ENCODE data around the gene ERCC2.
A peak's percentile ranks its signal among the peaks of the same experiment; 100 is the strongest.

The ERCC2 gene

GRCh38 chr19:45404557-45405434 lies 34.4 kb upstream of the ERCC2 start, which contains the start of gene PPP1R13L:
Gene PPP1R13L (minus strand): TSS chr19:45405069. CDS start chr19:45398318, 6,751 bp downstream.
- TF ChIP-seq CTCF (conservative IDR thresholded peaks at IDR 0.05; ENCODE audit: low read depth, low read length), result no peak
- DNase-seq (ENCODE audit: low read depth), result peak; percentile 85
- peak within 1 kb of the TSS; percentile 94 for H3K4me3 ChIP-seq (ENCODE audit: low read depth, low read length)

GRCh38 chr19:45403781-45404556 lies 33.6 kb upstream of the ERCC2 start:
- H3K4me3 ChIP-seq (ENCODE audit: low read depth, low read length), result peak overlapping the region; percentile 94
- DNase-seq (ENCODE audit: low read depth), result peak; percentile 54
- peak; percentile 74 for TF ChIP-seq CTCF (conservative IDR thresholded peaks at IDR 0.05; ENCODE audit: low read depth, low read length)

GRCh38 chr19:45403272-45403671 lies 32.9 kb upstream of the ERCC2 start:
- DNase-seq (ENCODE audit: low read depth), result no peak
- H3K4me3 ChIP-seq (ENCODE audit: low read depth, low read length), result no peak overlapping the region

GRCh38 chr19:45402298-45403061 lies 32.1 kb upstream of the ERCC2 start:
- DNase-seq (ENCODE audit: low read depth), result no peak
- TF ChIP-seq CTCF (conservative IDR thresholded peaks at IDR 0.05; ENCODE audit: low read depth, low read length), result peak; percentile 53
- H3K4me3 ChIP-seq (ENCODE audit: low read depth, low read length), result no peak overlapping the region

More at GRCh38 chr19:45403272-45403671, 32.9 kb upstream of the ERCC2 start:
- no peak for TF ChIP-seq CTCF (conservative IDR thresholded peaks at IDR 0.05; ENCODE audit: low read depth, low read length)

- no peak overlapping the region for H3K4me3 ChIP-seq (ENCODE audit: low read depth, low read length)
- no peak for DNase-seq (ENCODE audit: low read depth)
- no peak for TF ChIP-seq CTCF (conservative IDR thresholded peaks at IDR 0.05; ENCODE audit: low read depth, low read length)
Observed at GRCh38 chr19:45401815-45402214, 31.4 kb upstream of the ERCC2 start.

GRCh38 chr19:45400192-45400591 lies 29.8 kb upstream of the ERCC2 start:
- DNase-seq (ENCODE audit: low read depth), result no peak
- no peak overlapping the region for H3K4me3 ChIP-seq (ENCODE audit: low read depth, low read length)
- TF ChIP-seq CTCF (conservative IDR thresholded peaks at IDR 0.05; ENCODE audit: low read depth, low read length), result no peak

Measured in choroid plexus epithelial cell (primary cell).